ENCODE measurements around the gene NIM1K.

Gene NIM1K

DNA sequence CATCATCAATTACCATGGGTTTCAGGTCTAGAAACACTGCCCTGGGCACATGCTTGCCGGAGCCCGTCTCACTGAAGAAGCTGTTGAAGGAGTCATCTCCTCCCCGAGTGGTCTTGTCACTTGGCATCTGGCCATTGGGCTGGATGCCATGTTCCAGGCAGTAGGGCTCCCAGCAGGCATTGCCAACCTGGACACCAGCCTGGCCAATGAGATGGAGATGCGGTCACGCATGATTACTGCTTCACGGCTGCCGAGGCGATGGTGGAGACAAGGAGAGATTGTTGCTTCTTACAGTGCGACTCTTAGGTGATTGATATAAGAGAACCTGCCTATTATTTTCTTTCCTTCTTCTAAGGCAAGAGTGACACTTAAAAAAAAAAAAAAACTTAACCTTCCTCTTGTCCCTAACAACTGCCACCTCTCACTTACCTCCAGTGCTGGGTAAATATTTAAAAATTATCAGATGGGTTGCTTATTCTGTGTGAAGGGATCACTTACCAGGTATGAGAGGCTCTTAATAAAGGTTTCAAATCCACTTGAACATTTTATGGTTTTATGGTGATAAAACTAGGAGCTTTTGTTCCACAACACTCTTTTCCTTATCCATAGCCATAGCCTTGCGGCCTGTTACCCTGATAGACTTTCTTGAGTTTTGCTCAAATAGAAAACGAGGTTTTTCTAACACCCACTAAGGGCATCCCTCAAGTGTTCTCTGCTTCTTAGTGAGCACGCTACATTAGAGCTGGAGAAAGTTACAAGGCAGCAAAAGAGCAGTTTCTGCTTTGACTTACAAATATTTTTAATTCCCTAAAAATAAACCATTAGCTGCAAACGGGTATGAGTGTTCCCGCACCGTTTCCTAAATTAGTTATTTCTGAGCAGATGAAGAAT lies 41.2 kb downstream of the NIM1K start:
- TF ChIP-seq POLR2A (IDR thresholded peaks at IDR 0.05; ENCODE audit: low read depth, low read length) (no peak), POLR2AphosphoS5 (IDR thresholded peaks at IDR 0.05; ENCODE audit: low read depth, low read length) (no peak)
- DNase-seq (ENCODE audit: insufficient read length) = no peak
- FAIRE-seq = no peak

DNA sequence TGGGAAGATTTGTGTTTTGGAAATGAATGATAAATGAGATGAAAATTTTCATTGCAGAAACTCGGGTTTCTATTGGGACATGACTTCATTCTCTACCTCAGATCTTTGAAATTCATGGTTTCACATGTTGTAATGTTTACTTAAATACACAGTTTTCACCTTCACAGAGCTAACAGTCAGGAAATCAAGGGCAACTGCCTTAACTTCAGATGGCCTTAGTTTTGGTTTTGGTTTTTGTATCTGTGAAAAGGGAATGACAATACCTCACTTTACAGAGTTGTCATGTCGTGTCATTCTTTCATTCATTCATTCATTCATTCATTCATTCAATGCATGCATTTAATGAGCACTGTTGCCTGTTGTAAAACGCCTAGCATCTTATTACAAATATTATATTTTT lies 41.9 kb downstream of the NIM1K start:
- peak; percentile 78 for FAIRE-seq
- DNase-seq (ENCODE audit: insufficient read length) = no peak
- TF ChIP-seq TAF1 (IDR thresholded peaks at IDR 0.05; ENCODE audit: borderline replicate concordance, low read depth, low read length) (no peak), POLR2AphosphoS5 (IDR thresholded peaks at IDR 0.05; ENCODE audit: low read depth, low read length) (no peak), POLR2A (IDR thresholded peaks at IDR 0.05; ENCODE audit: low read depth, low read length) (no peak)

DNA sequence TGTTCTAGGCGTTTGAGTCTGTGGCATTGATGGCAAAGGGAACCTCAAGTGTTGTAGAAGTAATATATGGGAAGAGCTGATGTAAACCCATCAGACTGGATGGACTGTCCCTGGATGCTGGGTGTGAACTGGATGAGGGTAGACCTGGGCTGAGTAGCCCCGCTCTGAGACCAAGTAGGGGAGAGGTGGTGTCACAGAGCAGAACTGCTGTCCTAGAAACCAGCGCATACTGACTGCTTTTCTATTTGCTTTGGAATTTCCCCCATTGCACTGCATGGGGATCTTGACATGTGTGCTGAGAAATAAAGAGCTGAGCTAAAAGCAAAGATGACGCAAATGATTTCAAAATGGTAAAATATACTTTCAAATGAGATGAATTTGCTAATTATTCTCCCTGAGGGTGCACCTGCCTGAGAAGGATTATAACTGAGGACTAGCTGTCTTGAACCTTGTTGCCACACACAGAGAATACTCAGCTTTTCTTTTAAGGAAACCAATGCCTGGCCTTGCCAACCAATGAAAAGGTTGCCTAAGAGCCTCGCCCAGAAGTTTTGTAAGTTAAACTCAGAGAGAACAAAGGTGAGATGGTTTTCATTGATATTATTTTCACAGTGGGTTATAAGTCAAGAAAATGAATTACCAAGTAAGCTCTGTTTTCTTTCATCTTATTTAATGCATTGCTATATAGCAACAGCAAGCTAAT lies 44.8 kb downstream of the NIM1K start:
- no peak for FAIRE-seq
- TF ChIP-seq POLR2A (IDR thresholded peaks at IDR 0.05; ENCODE audit: low read depth, low read length) (no peak), POLR2AphosphoS5 (IDR thresholded peaks at IDR 0.05; ENCODE audit: low read depth, low read length) (no peak), TAF1 (IDR thresholded peaks at IDR 0.05; ENCODE audit: borderline replicate concordance, low read depth, low read length) (no peak)

DNA sequence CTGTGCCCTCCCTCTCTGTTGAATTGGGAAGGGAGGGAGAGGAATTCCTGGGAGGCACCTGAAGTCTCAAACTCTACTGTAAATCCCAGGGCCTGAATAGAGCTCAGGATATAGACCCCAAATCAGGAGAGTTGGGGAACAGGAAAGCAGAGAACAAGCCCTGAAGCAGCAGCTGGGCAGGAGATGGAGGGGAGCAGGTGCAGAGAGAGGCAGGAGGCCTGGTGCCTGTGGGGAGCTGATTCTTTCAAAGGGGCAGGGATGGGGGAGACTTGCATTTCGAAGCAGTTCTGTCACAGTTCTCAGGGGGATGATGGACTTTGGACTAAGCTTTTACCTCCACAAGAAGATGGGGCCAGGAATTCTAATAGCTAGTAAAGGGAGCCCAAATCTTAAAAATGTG lies 50.2 kb downstream of the NIM1K start:
- FAIRE-seq = no peak
- TF ChIP-seq POLR2A (IDR thresholded peaks at IDR 0.05; ENCODE audit: low read depth, low read length) (no peak), POLR2AphosphoS5 (IDR thresholded peaks at IDR 0.05; ENCODE audit: low read depth, low read length) (no peak), TAF1 (IDR thresholded peaks at IDR 0.05; ENCODE audit: borderline replicate concordance, low read depth, low read length) (no peak)

More for the DNA sequence above, 44.8 kb downstream of the NIM1K start:
- no peak for DNase-seq (ENCODE audit: insufficient read length)

DNA sequence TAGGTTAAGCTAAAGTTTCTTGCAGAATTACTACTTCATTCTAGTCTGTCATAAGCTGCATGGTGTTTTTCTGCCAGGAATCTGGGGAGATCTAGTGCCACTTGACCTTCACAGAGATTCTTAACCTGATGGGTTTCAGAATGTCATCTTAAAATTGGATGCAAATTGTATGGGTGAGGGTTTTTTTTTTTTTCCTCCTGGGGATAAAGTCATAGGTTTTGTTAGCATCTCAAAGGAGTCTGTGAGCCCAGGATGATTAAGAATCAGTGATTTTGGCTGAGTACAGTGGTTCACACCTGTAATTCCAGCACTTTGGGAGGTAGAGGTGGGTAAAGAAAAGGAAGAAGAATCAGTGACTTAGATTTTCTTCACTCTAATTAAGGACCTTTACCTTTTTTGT lies 51.2 kb downstream of the NIM1K start:
- DNase-seq (ENCODE audit: insufficient read length) = no peak
- no peak for FAIRE-seq
- TF ChIP-seq POLR2AphosphoS5 (IDR thresholded peaks at IDR 0.05; ENCODE audit: low read depth, low read length) (no peak), TAF1 (IDR thresholded peaks at IDR 0.05; ENCODE audit: borderline replicate concordance, low read depth, low read length) (no peak), POLR2A (IDR thresholded peaks at IDR 0.05; ENCODE audit: low read depth, low read length) (no peak)

More for the DNA sequence above, 50.2 kb downstream of the NIM1K start:
- DNase-seq (ENCODE audit: insufficient read length) = no peak

DNA sequence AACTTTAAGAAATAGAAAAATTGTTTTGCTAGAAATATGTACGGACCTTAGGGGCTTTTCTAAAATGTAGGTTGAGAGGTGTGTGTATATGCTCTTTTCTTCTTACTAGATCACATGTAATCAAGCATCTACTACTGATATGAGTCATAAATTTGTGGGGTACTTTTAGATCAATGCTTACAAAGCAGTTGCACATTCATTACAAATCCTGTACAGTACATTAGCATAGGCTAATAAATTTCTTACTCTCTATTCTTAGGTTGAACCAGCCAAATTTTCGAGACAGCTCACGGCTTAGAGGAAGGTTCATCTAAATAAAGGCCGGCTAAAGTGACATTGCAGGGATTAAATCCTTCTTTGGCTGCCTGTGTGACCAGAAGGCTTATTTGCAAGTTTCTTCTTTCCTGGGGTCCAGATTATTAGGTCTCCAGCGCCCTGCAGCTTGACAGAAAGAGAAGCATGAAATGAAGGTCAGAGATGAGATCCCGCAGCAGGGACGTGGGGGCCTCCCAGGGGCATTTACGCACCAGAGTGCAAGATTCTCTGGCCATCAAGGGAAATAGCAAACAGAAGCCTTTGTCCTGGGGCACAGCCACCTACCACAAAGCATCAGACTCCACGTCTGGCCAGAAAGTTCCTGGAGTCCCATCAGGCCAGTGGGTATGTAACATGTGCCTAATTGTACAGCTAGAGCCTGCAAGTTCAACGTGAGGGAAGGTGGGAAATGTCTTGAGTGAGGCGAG lies 53.0 kb downstream of the NIM1K start:
- FAIRE-seq = peak; percentile 54
- TF ChIP-seq POLR2A (IDR thresholded peaks at IDR 0.05; ENCODE audit: low read depth, low read length) (no peak), TAF1 (IDR thresholded peaks at IDR 0.05; ENCODE audit: borderline replicate concordance, low read depth, low read length) (no peak), POLR2AphosphoS5 (IDR thresholded peaks at IDR 0.05; ENCODE audit: low read depth, low read length) (no peak)

DNA sequence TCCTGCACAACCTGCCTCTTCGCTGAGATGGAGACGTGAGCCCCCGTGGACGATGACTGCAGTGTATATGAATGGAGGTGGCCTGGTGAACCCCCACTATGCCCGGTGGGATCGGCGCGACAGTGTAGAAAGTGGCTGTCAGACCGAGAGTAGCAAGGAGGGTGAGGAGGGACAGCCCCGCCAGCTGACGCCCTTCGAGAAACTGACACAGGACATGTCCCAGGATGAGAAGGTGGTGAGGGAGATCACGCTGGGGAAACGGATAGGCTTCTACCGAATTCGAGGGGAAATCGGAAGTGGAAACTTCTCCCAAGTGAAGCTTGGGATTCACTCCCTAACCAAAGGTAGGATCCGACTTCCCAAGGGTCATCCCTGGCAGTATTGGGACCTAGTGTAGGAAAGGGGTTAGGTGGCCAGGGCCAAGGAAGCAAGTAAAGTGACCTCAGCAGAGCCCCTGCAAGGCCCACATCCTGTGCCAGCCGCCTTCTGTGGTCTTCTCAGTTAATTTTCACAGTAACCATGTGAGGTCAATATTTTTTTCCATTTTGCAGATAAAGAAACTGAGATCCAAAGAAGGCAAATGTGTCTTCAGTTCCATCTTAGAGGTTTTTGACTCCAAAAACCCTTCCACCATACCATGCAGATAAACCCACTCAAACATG lies 53.8 kb downstream of the NIM1K start:
- DNase-seq (ENCODE audit: insufficient read length) (no peak), FAIRE-seq (no peak)
- no peak for TF ChIP-seq POLR2A (IDR thresholded peaks at IDR 0.05; ENCODE audit: low read depth, low read length)
- no peak for TF ChIP-seq POLR2AphosphoS5 (IDR thresholded peaks at IDR 0.05; ENCODE audit: low read depth, low read length)
- no peak for TF ChIP-seq TAF1 (IDR thresholded peaks at IDR 0.05; ENCODE audit: borderline replicate concordance, low read depth, low read length)

More for the DNA sequence above, 53.0 kb downstream of the NIM1K start:
- DNase-seq (ENCODE audit: insufficient read length) = no peak

DNA sequence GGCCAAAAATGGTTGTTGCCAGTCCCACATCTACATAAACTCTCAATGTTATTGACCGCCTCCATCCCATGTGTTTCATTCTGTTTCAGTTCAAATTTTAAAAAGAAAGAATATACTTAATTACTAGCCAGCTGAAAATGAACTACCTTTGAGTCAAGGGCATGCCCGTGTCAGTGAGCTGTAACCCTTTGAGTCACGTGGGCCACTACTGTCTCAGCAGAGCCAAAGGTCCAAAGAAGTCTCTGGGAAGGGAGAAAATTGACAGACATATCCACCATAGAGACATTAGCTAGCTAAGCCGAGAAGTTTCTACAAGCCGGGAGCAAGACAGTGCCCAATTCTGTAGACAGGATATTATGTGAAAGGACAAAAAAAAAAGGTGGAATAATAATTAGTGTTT lies 59.7 kb downstream of the NIM1K start:
- TF ChIP-seq TAF1 (IDR thresholded peaks at IDR 0.05; ENCODE audit: borderline replicate concordance, low read depth, low read length) = no peak
- no peak for TF ChIP-seq POLR2A (IDR thresholded peaks at IDR 0.05; ENCODE audit: low read depth, low read length)
- TF ChIP-seq POLR2AphosphoS5 (IDR thresholded peaks at IDR 0.05; ENCODE audit: low read depth, low read length) = no peak
- DNase-seq (ENCODE audit: insufficient read length) = no peak

DNA sequence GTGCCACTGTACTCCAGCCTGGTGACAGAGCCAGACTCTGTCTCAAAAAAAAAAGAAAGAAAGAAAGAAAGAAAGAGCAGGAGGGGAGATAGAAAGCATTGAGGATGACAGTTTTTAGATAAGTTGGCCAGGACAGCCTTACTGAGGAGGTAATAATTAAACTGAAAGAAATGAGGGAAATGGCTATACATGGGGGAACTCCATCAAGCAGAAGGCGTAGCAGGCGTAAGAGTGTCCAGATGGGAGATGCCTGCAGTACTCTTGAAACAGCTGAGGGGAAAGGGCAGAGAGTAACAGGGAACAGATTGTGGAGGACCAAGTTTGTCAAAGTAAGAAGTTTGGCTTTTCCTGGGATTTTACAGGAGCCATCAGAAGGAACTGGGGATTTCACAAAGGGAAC lies 63.7 kb downstream of the NIM1K start:
- no peak for TF ChIP-seq TAF1 (IDR thresholded peaks at IDR 0.05; ENCODE audit: borderline replicate concordance, low read depth, low read length)
- no peak for TF ChIP-seq POLR2AphosphoS5 (IDR thresholded peaks at IDR 0.05; ENCODE audit: low read depth, low read length)
- no peak for TF ChIP-seq POLR2A (IDR thresholded peaks at IDR 0.05; ENCODE audit: low read depth, low read length)
- DNase-seq (ENCODE audit: insufficient read length) (no peak), FAIRE-seq (no peak)

More for the DNA sequence above, 59.7 kb downstream of the NIM1K start:
- no peak for FAIRE-seq

DNA sequence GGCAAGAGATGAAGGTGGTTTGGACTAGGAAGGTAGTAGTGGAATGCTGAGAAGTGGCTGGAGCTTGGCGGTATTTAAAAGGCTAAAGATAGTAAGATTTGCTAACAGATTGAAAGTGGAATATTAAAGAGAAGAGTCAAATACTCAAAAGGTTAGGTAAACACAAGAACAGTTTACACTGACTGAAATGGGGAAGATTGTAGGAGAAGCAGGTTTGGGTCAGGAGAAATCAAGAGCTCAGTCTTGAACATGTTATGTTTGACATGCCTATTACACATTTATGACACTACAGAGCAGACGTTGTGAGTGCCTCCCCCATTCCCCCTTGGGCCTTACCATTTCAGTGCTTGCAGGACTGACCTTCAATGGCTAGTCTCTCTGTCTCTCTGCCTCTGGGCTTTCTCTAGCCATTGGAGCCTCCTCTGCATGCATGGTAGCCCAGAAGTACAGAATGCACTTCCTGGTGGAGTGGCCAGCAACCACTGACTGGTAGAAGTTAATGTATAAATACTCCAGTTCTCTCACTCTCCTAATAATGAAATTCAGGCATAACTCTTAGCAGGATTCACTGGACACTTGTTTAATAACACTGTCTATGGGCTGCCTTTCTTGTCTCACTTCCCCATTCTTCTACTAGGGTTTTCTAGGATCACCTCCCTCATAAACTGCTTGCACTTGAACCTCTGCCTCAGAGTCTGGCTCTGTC lies 64.4 kb downstream of the NIM1K start:
- TF ChIP-seq POLR2A (IDR thresholded peaks at IDR 0.05; ENCODE audit: low read depth, low read length) = no peak
- TF ChIP-seq TAF1 (IDR thresholded peaks at IDR 0.05; ENCODE audit: borderline replicate concordance, low read depth, low read length) = no peak
- no peak for TF ChIP-seq POLR2AphosphoS5 (IDR thresholded peaks at IDR 0.05; ENCODE audit: low read depth, low read length)
- FAIRE-seq (peak; percentile 27), DNase-seq (ENCODE audit: insufficient read length) (no peak)
